ENCODE results near the gene ADCY9. TPM values are rescaled to one million over a fixed set of nuclear protein-coding genes. Genes with fewer than 3 reads are reported as not detected.

Gene ADCY9
- total RNA-seq, 1 donor from 2014 or later, result 30.4 TPM

DNA sequence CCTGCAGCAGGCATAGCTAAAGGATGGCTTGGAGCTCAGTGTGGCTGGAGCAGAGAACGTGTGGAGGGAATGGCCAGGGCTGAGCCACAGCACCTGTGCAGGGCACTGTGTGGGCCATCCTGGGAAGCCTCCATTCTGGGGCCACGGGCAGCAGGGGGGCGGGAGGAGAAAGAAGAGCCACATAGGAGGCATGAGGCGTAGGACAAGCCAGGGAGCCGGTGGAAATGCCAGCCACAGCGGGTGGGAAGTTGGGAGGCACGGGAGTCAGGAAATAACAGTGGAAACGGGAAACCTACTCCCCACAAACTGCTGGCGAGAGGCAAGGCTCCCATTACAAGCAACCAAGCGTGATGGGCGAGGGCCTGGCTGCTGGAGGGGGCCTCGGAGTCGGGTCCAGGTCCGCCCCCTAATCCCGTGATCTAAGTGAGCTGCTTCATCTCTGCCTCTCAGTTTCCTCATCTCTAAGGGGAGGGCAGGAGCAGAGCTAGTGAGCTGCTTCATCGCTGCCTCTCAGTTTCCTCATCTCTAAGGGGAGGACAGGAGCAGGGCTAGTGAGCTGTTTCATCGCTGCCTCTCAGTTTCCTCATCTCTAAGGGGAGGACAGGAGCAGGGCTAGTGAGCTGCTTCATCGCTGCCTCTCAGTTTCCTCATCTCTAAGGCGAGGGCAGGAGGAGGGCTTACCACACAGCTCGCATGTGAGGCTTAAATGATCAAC lies 104.9 kb downstream of the ADCY9 start:
- Mint-ChIP-seq H3K4me3 (ENCODE audit: unreplicated experiment) (no peak overlapping the region), H3K4me1 (ENCODE audit: low read depth, unreplicated experiment) (peaks cover 7% of the 10 kb centered on the region), H3K9me3 (ENCODE audit: unreplicated experiment) (peaks cover 2% of the 10 kb centered on the region)

GRCh38 chr16:4010225-4011158 lies 105.8 kb downstream of the ADCY9 start:
- TF ChIP-seq, protein P1, sequence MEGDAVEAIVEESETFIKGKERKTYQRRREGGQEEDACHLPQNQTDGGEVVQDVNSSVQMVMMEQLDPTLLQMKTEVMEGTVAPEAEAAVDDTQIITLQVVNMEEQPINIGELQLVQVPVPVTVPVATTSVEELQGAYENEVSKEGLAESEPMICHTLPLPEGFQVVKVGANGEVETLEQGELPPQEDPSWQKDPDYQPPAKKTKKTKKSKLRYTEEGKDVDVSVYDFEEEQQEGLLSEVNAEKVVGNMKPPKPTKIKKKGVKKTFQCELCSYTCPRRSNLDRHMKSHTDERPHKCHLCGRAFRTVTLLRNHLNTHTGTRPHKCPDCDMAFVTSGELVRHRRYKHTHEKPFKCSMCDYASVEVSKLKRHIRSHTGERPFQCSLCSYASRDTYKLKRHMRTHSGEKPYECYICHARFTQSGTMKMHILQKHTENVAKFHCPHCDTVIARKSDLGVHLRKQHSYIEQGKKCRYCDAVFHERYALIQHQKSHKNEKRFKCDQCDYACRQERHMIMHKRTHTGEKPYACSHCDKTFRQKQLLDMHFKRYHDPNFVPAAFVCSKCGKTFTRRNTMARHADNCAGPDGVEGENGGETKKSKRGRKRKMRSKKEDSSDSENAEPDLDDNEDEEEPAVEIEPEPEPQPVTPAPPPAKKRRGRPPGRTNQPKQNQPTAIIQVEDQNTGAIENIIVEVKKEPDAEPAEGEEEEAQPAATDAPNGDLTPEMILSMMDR (IDR thresholded peaks at IDR 0.05; ENCODE audit: partially characterized antibody, unreplicated experiment), result no peak
- peaks cover 2% of the 10 kb centered on the region for H3K9me3 Mint-ChIP-seq (ENCODE audit: unreplicated experiment)
- peaks cover 3% of the 10 kb centered on the region for H3K4me1 Mint-ChIP-seq (ENCODE audit: low read depth, unreplicated experiment)
- H3K27ac Mint-ChIP-seq (ENCODE audit: unreplicated experiment), result no peak overlapping the region
- H3K36me3 Mint-ChIP-seq (ENCODE audit: unreplicated experiment), result no peaks in the 10 kb centered on the region
- H3K27me3 Mint-ChIP-seq (ENCODE audit: unreplicated experiment), result peaks cover 5% of the 10 kb centered on the region
- no peak for DNase-seq
- no peak overlapping the region for H3K4me3 Mint-ChIP-seq (ENCODE audit: unreplicated experiment)

More for the DNA sequence above, 104.9 kb downstream of the ADCY9 start:
- TF ChIP-seq, protein P1 (IDR thresholded peaks at IDR 0.05; ENCODE audit: partially characterized antibody, unreplicated experiment), result no peak
- H3K36me3 Mint-ChIP-seq (ENCODE audit: unreplicated experiment), result no peaks in the 10 kb centered on the region
- H3K27me3 Mint-ChIP-seq (ENCODE audit: unreplicated experiment), result peaks cover 3% of the 10 kb centered on the region
- DNase-seq, result no peak
- H3K27ac Mint-ChIP-seq (ENCODE audit: unreplicated experiment), result no peak overlapping the region

DNA sequence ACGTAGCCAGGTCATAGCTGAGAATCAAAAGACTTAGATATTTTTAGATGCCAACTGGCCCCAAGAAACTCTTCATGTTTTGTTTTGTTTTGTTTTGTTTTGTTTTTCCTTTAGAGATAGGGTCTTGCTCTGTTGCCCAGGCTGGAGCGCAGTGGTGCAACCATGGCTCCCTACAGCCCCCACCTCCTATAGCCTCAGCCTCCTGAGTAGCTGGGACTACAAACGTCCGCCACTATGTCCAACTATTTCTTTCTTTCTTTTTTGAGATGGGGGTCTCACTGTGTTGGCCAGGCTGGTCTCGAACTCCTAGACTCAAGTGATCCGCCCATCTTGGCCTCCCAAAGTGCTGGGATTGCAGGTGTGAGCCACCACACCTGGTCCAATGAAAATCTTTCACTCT lies 107.1 kb downstream of the ADCY9 start:
- H3K27me3 Mint-ChIP-seq (ENCODE audit: unreplicated experiment), result peaks cover 5% of the 10 kb centered on the region
- H3K4me1 Mint-ChIP-seq (ENCODE audit: low read depth, unreplicated experiment), result peaks cover 3% of the 10 kb centered on the region
- H3K9me3 Mint-ChIP-seq (ENCODE audit: unreplicated experiment), result no peaks in the 10 kb centered on the region
- TF ChIP-seq, protein P1 (IDR thresholded peaks at IDR 0.05; ENCODE audit: partially characterized antibody, unreplicated experiment), result no peak
- no peak overlapping the region for H3K4me3 Mint-ChIP-seq (ENCODE audit: unreplicated experiment)
- no peak for DNase-seq
- H3K36me3 Mint-ChIP-seq (ENCODE audit: unreplicated experiment), result no peaks in the 10 kb centered on the region
- H3K27ac Mint-ChIP-seq (ENCODE audit: unreplicated experiment), result no peak overlapping the region

DNA sequence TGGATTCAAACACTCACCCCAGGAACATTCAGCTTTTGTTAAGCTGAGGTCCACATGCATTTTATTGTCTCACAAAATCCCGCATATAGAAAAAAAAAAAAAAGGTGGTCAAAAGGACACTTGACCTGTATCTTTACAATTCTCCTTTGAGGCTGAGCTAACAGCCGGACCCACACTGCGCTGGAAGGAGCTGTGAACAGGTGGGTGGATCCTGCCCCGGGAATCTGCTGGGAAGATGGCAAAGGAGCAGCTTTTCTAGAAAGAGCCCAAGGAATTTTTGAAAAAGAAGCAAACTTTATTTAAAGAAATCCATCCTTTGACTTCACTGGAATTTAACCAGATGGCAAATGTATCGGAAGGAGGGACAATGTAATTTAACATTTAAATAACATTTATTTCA lies 108.1 kb downstream of the ADCY9 start:
- Mint-ChIP-seq H3K27ac (ENCODE audit: unreplicated experiment) (no peak overlapping the region), H3K9me3 (ENCODE audit: unreplicated experiment) (no peaks in the 10 kb centered on the region), H3K36me3 (ENCODE audit: unreplicated experiment) (no peaks in the 10 kb centered on the region), H3K4me3 (ENCODE audit: unreplicated experiment) (no peak overlapping the region), H3K27me3 (ENCODE audit: unreplicated experiment) (peaks cover 4% of the 10 kb centered on the region), H3K4me1 (ENCODE audit: low read depth, unreplicated experiment) (peaks cover 6% of the 10 kb centered on the region)
- TF ChIP-seq, protein P1 (IDR thresholded peaks at IDR 0.05; ENCODE audit: partially characterized antibody, unreplicated experiment), result no peak
- no peak for DNase-seq
